ENCODE results near the gene COPG2. TPM values are rescaled to one million over a fixed set of nuclear protein-coding genes. Genes with fewer than 3 reads are reported as not detected.
"Not testable (repeated sequence)": the region's sequence is repeated elsewhere in the genome, so short reads cannot be mapped to it uniquely, and the experiment has no call there.

COPG2 gene
- total and polyA plus RNA-seq, 2 donors (not counting 1 experiment from before 2014, with no cell fraction given): 6.1 to 13.4 TPM

DNA sequence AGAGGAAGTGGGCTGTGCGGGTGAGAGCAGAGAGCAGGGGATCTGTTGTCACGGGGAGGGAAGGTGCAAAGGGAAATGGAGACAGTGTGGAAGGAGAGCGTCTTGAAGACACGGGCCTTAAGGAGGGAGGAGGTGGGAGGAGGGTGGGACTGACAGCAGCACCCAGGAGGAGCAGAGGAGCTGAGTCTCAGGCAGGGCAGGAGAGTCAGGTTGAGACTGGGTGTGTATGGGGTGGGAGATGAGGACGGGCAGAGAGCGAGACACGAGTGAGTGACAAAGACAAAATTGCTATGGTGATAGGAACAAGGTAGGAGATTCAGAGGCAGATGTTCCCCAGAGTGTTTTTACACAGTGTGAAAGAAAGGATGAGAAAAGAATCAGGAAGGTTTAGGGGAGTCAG lies 127.3 kb downstream of the COPG2 start:
- POLR2A ChIA-PET; H3K9me3 Mint-ChIP-seq (ENCODE audit: insufficient read depth); CTCF ChIA-PET: not testable (repeated sequence)

GRCh38 chr7:130537894-130538293 lies 130.7 kb downstream of the COPG2 start:
- H3K4me3 ChIP-seq (ENCODE audit: control extremely low read depth in 1 of 5, extremely low read depth in 1 of 5, insufficient read depth in 1 of 5, low read depth in 2 of 5, low read length in 4 of 5); H4K20me1 ChIP-seq (ENCODE audit: control insufficient read depth, insufficient read depth, low read length, poor library complexity, severe bottlenecking); H3K4me1 Mint-ChIP-seq; H3K4me3 Mint-ChIP-seq; H3K9me3 ChIP-seq (ENCODE audit: control extremely low read depth in 1 of 3, control insufficient read depth in 2 of 3, insufficient read depth in 1 of 3, low read length in 2 of 3); H3K4me1 ChIP-seq (ENCODE audit: control insufficient read depth in 2 of 2, insufficient read depth in 2 of 2, low read length in 2 of 2); intact Hi-C loops (cut with micrococcal nuclease); H2AFZ ChIP-seq (ENCODE audit: insufficient read depth, low read depth, low read length, poor library complexity, severe bottlenecking); H3K79me2 ChIP-seq (ENCODE audit: control insufficient read depth, insufficient read depth, low read length); H3K27me3 ChIP-seq (replicated peaks in 1 of 4; ENCODE audit: control extremely low read depth in 1 of 4, control insufficient read depth in 3 of 4, insufficient read depth in 4 of 4, low read length in 3 of 4); H3K27me3 Mint-ChIP-seq; DNase-seq; ATAC-seq (ENCODE audit: low read depth); H3K9me3 Mint-ChIP-seq (ENCODE audit: insufficient read depth); H3K27ac Mint-ChIP-seq; CTCF ChIA-PET; H3K36me3 ChIP-seq (replicated peaks in 1 of 2; ENCODE audit: control extremely low read depth in 1 of 2, control insufficient read depth in 1 of 2, extremely low read depth in 1 of 2, insufficient read depth in 2 of 2, low read length in 1 of 2); H3K27ac ChIP-seq (ENCODE audit: low read length in 2 of 2); H3K9ac ChIP-seq (ENCODE audit: low read length); POLR2A ChIA-PET; H3K4me2 ChIP-seq (replicated peaks; ENCODE audit: low read depth, low read length, poor library complexity, severe bottlenecking): not testable (repeated sequence)
- WGBS (ENCODE audit: insufficient coverage): 90% methylated on average over 6 of the region's 6 CpGs

More for the DNA sequence above, 127.3 kb downstream of the COPG2 start:
- H4K20me1 ChIP-seq (ENCODE audit: control insufficient read depth, insufficient read depth, low read length, poor library complexity, severe bottlenecking); intact Hi-C loops (cut with micrococcal nuclease); H3K27ac Mint-ChIP-seq; DNase-seq; H3K9me3 ChIP-seq (ENCODE audit: control extremely low read depth in 1 of 3, control insufficient read depth in 2 of 3, insufficient read depth in 1 of 3, low read length in 2 of 3); H3K4me2 ChIP-seq (replicated peaks; ENCODE audit: low read depth, low read length, poor library complexity, severe bottlenecking); H3K27me3 ChIP-seq (replicated peaks in 1 of 4; ENCODE audit: control extremely low read depth in 1 of 4, control insufficient read depth in 3 of 4, insufficient read depth in 4 of 4, low read length in 3 of 4); ATAC-seq (ENCODE audit: low read depth); H3K27ac ChIP-seq (ENCODE audit: low read length in 2 of 2); H3K4me1 Mint-ChIP-seq; H2AFZ ChIP-seq (ENCODE audit: insufficient read depth, low read depth, low read length, poor library complexity, severe bottlenecking); H3K36me3 ChIP-seq (replicated peaks in 1 of 2; ENCODE audit: control extremely low read depth in 1 of 2, control insufficient read depth in 1 of 2, extremely low read depth in 1 of 2, insufficient read depth in 2 of 2, low read length in 1 of 2); H3K27me3 Mint-ChIP-seq; H3K4me1 ChIP-seq (ENCODE audit: control insufficient read depth in 2 of 2, insufficient read depth in 2 of 2, low read length in 2 of 2); H3K4me3 Mint-ChIP-seq; H3K4me3 ChIP-seq (ENCODE audit: control extremely low read depth in 1 of 5, extremely low read depth in 1 of 5, insufficient read depth in 1 of 5, low read depth in 2 of 5, low read length in 4 of 5); H3K9ac ChIP-seq (ENCODE audit: low read length); H3K79me2 ChIP-seq (ENCODE audit: control insufficient read depth, insufficient read depth, low read length): not testable (repeated sequence)
- WGBS (ENCODE audit: insufficient coverage): 94% methylated on average over 7 of the region's 7 CpGs

GRCh38 chr7:130529417-130529816 lies 139.1 kb downstream of the COPG2 start:
- H3K4me1 ChIP-seq (ENCODE audit: control insufficient read depth in 2 of 2, insufficient read depth in 2 of 2, low read length in 2 of 2): no peaks in the 10 kb centered on the region
- H3K27ac ChIP-seq (ENCODE audit: low read length in 2 of 2): no peak overlapping the region
- Mint-ChIP-seq H3K27ac (no peak overlapping the region), H3K4me3 (no peak overlapping the region), H3K27me3 (no peaks in the 10 kb centered on the region), H3K9me3 (ENCODE audit: insufficient read depth) (no peaks in the 10 kb centered on the region), H3K4me1 (no peaks in the 10 kb centered on the region)
- H3K9ac ChIP-seq (ENCODE audit: low read length): no peak overlapping the region
- TF ChIP-seq EZH2 (IDR thresholded peaks at IDR 0.05; ENCODE audit: borderline replicate concordance, insufficient read depth, low read depth, low read length, poor library complexity, severe bottlenecking) (no peak), CTCF (IDR thresholded peaks at IDR 0.05) (no peak)
- no peaks in the 10 kb centered on the region for H3K27me3 ChIP-seq (replicated peaks in 1 of 4; ENCODE audit: control extremely low read depth in 1 of 4, control insufficient read depth in 3 of 4, insufficient read depth in 4 of 4, low read length in 3 of 4)
- ChIA-PET POLR2A (no interaction called here), CTCF (no interaction called here)
- no peaks in the 10 kb centered on the region for H3K79me2 ChIP-seq (ENCODE audit: control insufficient read depth, insufficient read depth, low read length)
- H3K9me3 ChIP-seq (ENCODE audit: control extremely low read depth in 1 of 3, control insufficient read depth in 2 of 3, insufficient read depth in 1 of 3, low read length in 2 of 3): no peaks in the 10 kb centered on the region
- H2AFZ ChIP-seq (ENCODE audit: insufficient read depth, low read depth, low read length, poor library complexity, severe bottlenecking): no peak overlapping the region
- ATAC-seq (ENCODE audit: low read depth) (no peak), DNase-seq (no peak)
- intact Hi-C loops (cut with micrococcal nuclease): no loop called here
- WGBS (ENCODE audit: insufficient coverage): 100% methylated on average over 1 of the region's 2 CpGs
- H4K20me1 ChIP-seq (ENCODE audit: control insufficient read depth, insufficient read depth, low read length, poor library complexity, severe bottlenecking): no peaks in the 10 kb centered on the region
- peaks cover 0 to 5% of the 10 kb centered on the region in 2 experiments for H3K36me3 ChIP-seq (replicated peaks in 1 of 2; ENCODE audit: control extremely low read depth in 1 of 2, control insufficient read depth in 1 of 2, extremely low read depth in 1 of 2, insufficient read depth in 2 of 2, low read length in 1 of 2)
- no peak overlapping the region for H3K4me3 ChIP-seq (ENCODE audit: control extremely low read depth in 1 of 5, extremely low read depth in 1 of 5, insufficient read depth in 1 of 5, low read depth in 2 of 5, low read length in 4 of 5)
- H3K4me2 ChIP-seq (replicated peaks; ENCODE audit: low read depth, low read length, poor library complexity, severe bottlenecking): no peak overlapping the region

All from B cell (primary cell).